ENCODE results near the gene CAST.

Gene CAST

DNA sequence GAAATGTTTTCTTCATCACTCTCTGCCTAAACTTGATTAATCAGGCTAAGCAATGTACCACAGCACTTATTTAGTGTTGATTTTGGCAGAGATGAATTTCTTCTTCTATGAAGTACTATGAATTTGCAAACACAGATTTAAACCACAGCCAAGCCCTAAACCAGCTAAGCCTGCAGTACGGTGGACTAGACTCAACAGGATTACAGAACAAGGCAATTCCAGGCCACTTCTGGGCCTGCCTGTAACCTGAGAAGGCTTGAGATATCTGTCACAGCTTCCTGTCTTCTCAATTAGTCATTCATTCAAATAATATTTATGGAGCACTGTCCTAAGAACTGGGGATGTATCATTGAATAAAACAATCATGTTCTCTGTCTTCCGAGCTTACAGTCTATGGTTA is 32.4 kb upstream of the CAST start:
- H3K4me1 ChIP-seq (ENCODE audit: insufficient read depth, low read length): no peaks in the 10 kb centered on the region
- no peaks in the 10 kb centered on the region for H3K36me3 ChIP-seq (ENCODE audit: insufficient read depth, low read length)
- no peaks in the 10 kb centered on the region for H3K27me3 ChIP-seq (ENCODE audit: control insufficient read depth in 1 of 2, insufficient read depth in 2 of 2, low read length in 2 of 2)
- H3K27ac ChIP-seq (ENCODE audit: low read depth, low read length): no peak overlapping the region
- H3K4me3 ChIP-seq (ENCODE audit: low read depth in 1 of 2, low read length in 2 of 2): no peak overlapping the region
- no peak overlapping the region for H3K9ac ChIP-seq (ENCODE audit: low read length)
- H3K9me3 ChIP-seq (ENCODE audit: low read length): no peaks in the 10 kb centered on the region

GRCh38 chr5:96633820-96634219 is 28.4 kb upstream of the CAST start:
- H3K4me3 ChIP-seq (ENCODE audit: low read depth in 1 of 2, low read length in 2 of 2): no peak overlapping the region
- H3K27me3 ChIP-seq (ENCODE audit: control insufficient read depth in 1 of 2, insufficient read depth in 2 of 2, low read length in 2 of 2): no peaks in the 10 kb centered on the region
- H3K36me3 ChIP-seq (ENCODE audit: insufficient read depth, low read length): no peaks in the 10 kb centered on the region
- no peak overlapping the region for H3K9ac ChIP-seq (ENCODE audit: low read length)
- no peaks in the 10 kb centered on the region for H3K4me1 ChIP-seq (ENCODE audit: insufficient read depth, low read length)
- H3K9me3 ChIP-seq (ENCODE audit: low read length): no peaks in the 10 kb centered on the region
- no peak overlapping the region for H3K27ac ChIP-seq (ENCODE audit: low read depth, low read length)

DNA sequence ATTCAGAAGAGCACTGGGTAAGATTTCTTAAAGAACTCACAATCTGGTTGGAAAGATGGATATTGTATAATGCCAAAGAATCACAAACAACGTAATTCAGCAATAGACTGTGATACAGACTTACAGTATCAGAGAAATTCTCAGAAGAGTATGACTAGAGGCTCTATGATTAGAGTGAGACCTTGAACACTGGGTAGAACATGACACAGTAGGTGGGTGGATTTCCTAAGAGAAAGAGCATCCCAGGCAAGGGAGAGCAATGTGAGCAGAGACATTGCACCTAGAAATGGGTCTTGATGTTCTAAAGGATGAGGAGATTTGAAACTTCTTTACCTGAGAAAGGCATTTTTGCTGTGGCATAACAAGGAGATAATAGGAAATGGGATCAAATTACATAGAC is 27.3 kb upstream of the CAST start:
- H3K9ac ChIP-seq (ENCODE audit: low read length): no peak overlapping the region
- no peaks in the 10 kb centered on the region for H3K9me3 ChIP-seq (ENCODE audit: low read length)
- no peaks in the 10 kb centered on the region for H3K4me1 ChIP-seq (ENCODE audit: insufficient read depth, low read length)
- no peaks in the 10 kb centered on the region for H3K27me3 ChIP-seq (ENCODE audit: control insufficient read depth in 1 of 2, insufficient read depth in 2 of 2, low read length in 2 of 2)
- H3K4me3 ChIP-seq (ENCODE audit: low read depth in 1 of 2, low read length in 2 of 2): no peak overlapping the region
- no peak overlapping the region for H3K27ac ChIP-seq (ENCODE audit: low read depth, low read length)
- no peaks in the 10 kb centered on the region for H3K36me3 ChIP-seq (ENCODE audit: insufficient read depth, low read length)

DNA sequence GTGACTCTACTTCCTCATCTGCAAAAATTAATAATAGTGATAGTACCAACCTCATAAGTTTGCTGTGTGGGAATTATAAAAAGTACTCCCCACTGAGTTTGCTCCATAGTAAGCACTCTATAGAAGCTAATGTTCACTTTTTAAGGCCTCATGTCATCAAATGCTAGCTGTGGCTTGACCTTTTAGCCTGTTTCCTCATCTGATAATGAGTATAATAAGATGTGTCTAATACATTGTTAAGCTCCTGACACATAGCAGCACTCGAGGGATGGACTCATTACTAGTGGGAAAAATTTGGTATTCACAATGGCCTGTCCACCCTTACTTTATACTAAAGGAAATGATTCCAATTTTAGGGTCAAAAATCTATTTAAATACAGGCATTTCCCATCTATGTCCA is 26.1 kb upstream of the CAST start:
- Histone ChIP-seq H3K9me3 (ENCODE audit: low read length) (no peaks in the 10 kb centered on the region), H3K4me3 (ENCODE audit: low read depth in 1 of 2, low read length in 2 of 2) (no peak overlapping the region), H3K4me1 (ENCODE audit: insufficient read depth, low read length) (no peaks in the 10 kb centered on the region), H3K36me3 (ENCODE audit: insufficient read depth, low read length) (no peaks in the 10 kb centered on the region), H3K9ac (ENCODE audit: low read length) (no peak overlapping the region), H3K27ac (ENCODE audit: low read depth, low read length) (no peak overlapping the region), H3K27me3 (ENCODE audit: control insufficient read depth in 1 of 2, insufficient read depth in 2 of 2, low read length in 2 of 2) (no peaks in the 10 kb centered on the region)

- no peaks in the 10 kb centered on the region for H3K9me3 ChIP-seq (ENCODE audit: low read length)
- no peaks in the 10 kb centered on the region for H3K27me3 ChIP-seq (ENCODE audit: control insufficient read depth in 1 of 2, insufficient read depth in 2 of 2, low read length in 2 of 2)
- no peak overlapping the region for H3K4me3 ChIP-seq (ENCODE audit: low read depth in 1 of 2, low read length in 2 of 2)
- no peaks in the 10 kb centered on the region for H3K36me3 ChIP-seq (ENCODE audit: insufficient read depth, low read length)
- H3K9ac ChIP-seq (ENCODE audit: low read length): no peak overlapping the region
- H3K4me1 ChIP-seq (ENCODE audit: insufficient read depth, low read length): no peaks in the 10 kb centered on the region
- H3K27ac ChIP-seq (ENCODE audit: low read depth, low read length): no peak overlapping the region
These were observed 25.6 kb upstream of the CAST start for GRCh38 chr5:96636594-96636993.

DNA sequence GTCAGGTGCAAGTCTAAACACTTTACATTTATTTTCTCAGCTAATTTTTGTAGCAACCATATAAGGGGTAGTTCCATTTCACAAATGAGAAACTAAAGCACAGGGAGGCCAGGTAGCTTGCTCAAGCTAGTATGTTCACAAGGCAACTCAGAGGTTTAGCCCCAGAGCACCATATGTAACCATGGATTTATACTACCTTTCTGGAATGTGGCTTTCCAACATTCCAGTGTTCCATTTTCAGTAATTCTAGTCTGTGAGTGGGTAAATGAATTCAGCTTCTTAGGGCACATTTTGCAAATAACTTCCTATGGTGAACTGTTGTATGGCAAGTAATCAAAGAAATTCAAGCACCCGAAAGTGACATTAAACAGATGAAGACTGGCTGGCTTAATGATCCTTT is 25.0 kb upstream of the CAST start:
- H3K4me1 ChIP-seq (ENCODE audit: insufficient read depth, low read length): no peaks in the 10 kb centered on the region
- H3K27me3 ChIP-seq (ENCODE audit: control insufficient read depth in 1 of 2, insufficient read depth in 2 of 2, low read length in 2 of 2): no peaks in the 10 kb centered on the region
- no peak overlapping the region for H3K4me3 ChIP-seq (ENCODE audit: low read depth in 1 of 2, low read length in 2 of 2)
- H3K9me3 ChIP-seq (ENCODE audit: low read length): no peaks in the 10 kb centered on the region
- H3K27ac ChIP-seq (ENCODE audit: low read depth, low read length): no peak overlapping the region
- no peak overlapping the region for H3K9ac ChIP-seq (ENCODE audit: low read length)
- no peaks in the 10 kb centered on the region for H3K36me3 ChIP-seq (ENCODE audit: insufficient read depth, low read length)

GRCh38 chr5:96638561-96638960 is 23.6 kb upstream of the CAST start:
- Histone ChIP-seq H3K4me3 (ENCODE audit: low read depth in 1 of 2, low read length in 2 of 2) (no peak overlapping the region), H3K27me3 (ENCODE audit: control insufficient read depth in 1 of 2, insufficient read depth in 2 of 2, low read length in 2 of 2) (no peaks in the 10 kb centered on the region), H3K9me3 (ENCODE audit: low read length) (no peaks in the 10 kb centered on the region), H3K4me1 (ENCODE audit: insufficient read depth, low read length) (no peaks in the 10 kb centered on the region), H3K9ac (ENCODE audit: low read length) (no peak overlapping the region), H3K36me3 (ENCODE audit: insufficient read depth, low read length) (no peaks in the 10 kb centered on the region), H3K27ac (ENCODE audit: low read depth, low read length) (no peak overlapping the region)

GRCh38 chr5:96640696-96641095 is 21.5 kb upstream of the CAST start:
- H3K4me1 ChIP-seq (ENCODE audit: insufficient read depth, low read length): no peaks in the 10 kb centered on the region
- no peaks in the 10 kb centered on the region for H3K9me3 ChIP-seq (ENCODE audit: low read length)
- H3K27ac ChIP-seq (ENCODE audit: low read depth, low read length): no peak overlapping the region
- no peak overlapping the region for H3K4me3 ChIP-seq (ENCODE audit: low read depth in 1 of 2, low read length in 2 of 2)
- H3K9ac ChIP-seq (ENCODE audit: low read length): no peak overlapping the region
- no peaks in the 10 kb centered on the region for H3K36me3 ChIP-seq (ENCODE audit: insufficient read depth, low read length)
- H3K27me3 ChIP-seq (ENCODE audit: control insufficient read depth in 1 of 2, insufficient read depth in 2 of 2, low read length in 2 of 2): no peaks in the 10 kb centered on the region

GRCh38 chr5:96641368-96642280 is 20.6 kb upstream of the CAST start:
- Histone ChIP-seq H3K27ac (ENCODE audit: low read depth, low read length) (no peak overlapping the region), H3K36me3 (ENCODE audit: insufficient read depth, low read length) (no peaks in the 10 kb centered on the region), H3K4me3 (ENCODE audit: low read depth in 1 of 2, low read length in 2 of 2) (no peak overlapping the region), H3K9ac (ENCODE audit: low read length) (no peak overlapping the region), H3K27me3 (ENCODE audit: control insufficient read depth in 1 of 2, insufficient read depth in 2 of 2, low read length in 2 of 2) (no peaks in the 10 kb centered on the region), H3K9me3 (ENCODE audit: low read length) (no peaks in the 10 kb centered on the region), H3K4me1 (ENCODE audit: insufficient read depth, low read length) (no peaks in the 10 kb centered on the region)

- H3K27ac ChIP-seq (ENCODE audit: low read depth, low read length): no peak overlapping the region
- H3K9me3 ChIP-seq (ENCODE audit: low read length): no peaks in the 10 kb centered on the region
- H3K27me3 ChIP-seq (ENCODE audit: control insufficient read depth in 1 of 2, insufficient read depth in 2 of 2, low read length in 2 of 2): no peaks in the 10 kb centered on the region
- no peaks in the 10 kb centered on the region for H3K4me1 ChIP-seq (ENCODE audit: insufficient read depth, low read length)
- H3K9ac ChIP-seq (ENCODE audit: low read length): no peak overlapping the region
- H3K36me3 ChIP-seq (ENCODE audit: insufficient read depth, low read length): no peaks in the 10 kb centered on the region
- no peak overlapping the region for H3K4me3 ChIP-seq (ENCODE audit: low read depth in 1 of 2, low read length in 2 of 2)
These were observed 19.9 kb upstream of the CAST start for GRCh38 chr5:96642281-96642640.

DNA sequence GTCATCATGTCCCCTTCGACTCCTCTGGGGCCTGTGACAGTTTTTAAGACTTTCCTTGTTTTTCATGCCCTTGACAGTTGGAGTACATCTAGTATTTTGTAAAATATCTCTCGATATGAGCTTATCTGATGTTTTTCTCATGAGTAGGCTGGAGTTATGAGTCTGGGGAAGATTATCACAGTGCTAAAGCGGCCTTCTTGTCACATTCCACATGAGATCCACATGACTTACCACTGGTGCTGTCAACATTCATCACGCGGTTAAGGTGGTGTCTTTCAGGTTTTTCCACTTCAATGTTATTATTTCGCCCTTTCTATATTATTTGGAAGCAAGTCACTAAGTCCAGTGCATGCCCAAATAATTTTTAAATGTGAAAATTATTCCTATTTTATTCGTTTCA is 17.1 kb upstream of the CAST start:
- H3K9ac ChIP-seq (ENCODE audit: low read length): no peak overlapping the region
- no peak overlapping the region for H3K27ac ChIP-seq (ENCODE audit: low read depth, low read length)
- no peaks in the 10 kb centered on the region for H3K27me3 ChIP-seq (ENCODE audit: control insufficient read depth in 1 of 2, insufficient read depth in 2 of 2, low read length in 2 of 2)
- no peaks in the 10 kb centered on the region for H3K9me3 ChIP-seq (ENCODE audit: low read length)
- H3K36me3 ChIP-seq (ENCODE audit: insufficient read depth, low read length): no peaks in the 10 kb centered on the region
- no peak overlapping the region for H3K4me3 ChIP-seq (ENCODE audit: low read depth in 1 of 2, low read length in 2 of 2)
- no peaks in the 10 kb centered on the region for H3K4me1 ChIP-seq (ENCODE audit: insufficient read depth, low read length)

- no peaks in the 10 kb centered on the region for H3K4me1 ChIP-seq (ENCODE audit: insufficient read depth, low read length)
- no peak overlapping the region for H3K27ac ChIP-seq (ENCODE audit: low read depth, low read length)
- no peaks in the 10 kb centered on the region for H3K36me3 ChIP-seq (ENCODE audit: insufficient read depth, low read length)
- no peaks in the 10 kb centered on the region for H3K27me3 ChIP-seq (ENCODE audit: control insufficient read depth in 1 of 2, insufficient read depth in 2 of 2, low read length in 2 of 2)
- no peaks in the 10 kb centered on the region for H3K9me3 ChIP-seq (ENCODE audit: low read length)
- H3K9ac ChIP-seq (ENCODE audit: low read length): no peak overlapping the region
- H3K4me3 ChIP-seq (ENCODE audit: low read depth in 1 of 2, low read length in 2 of 2): no peak overlapping the region
These were observed 14.2 kb upstream of the CAST start for GRCh38 chr5:96648023-96648422.
